ENCODE measurements around the gene RPL28. TPM values are rescaled to one million over a fixed set of nuclear protein-coding genes. Genes with fewer than 3 reads are reported as not detected.

RPL28 gene
- polyA plus RNA-seq, 3 donors: 888 to 2,238 (median 2,131) TPM

- H3K27ac ChIP-seq (ENCODE audit: low read depth, low read length): no peak overlapping the region
- WGBS, 3 donors: 55 to 73% (median 60%) methylated on average over 6 of the region's 6 CpGs
Observed at GRCh38 chr19:55352040-55352439, 33.7 kb upstream of the RPL28 start.

DNA sequence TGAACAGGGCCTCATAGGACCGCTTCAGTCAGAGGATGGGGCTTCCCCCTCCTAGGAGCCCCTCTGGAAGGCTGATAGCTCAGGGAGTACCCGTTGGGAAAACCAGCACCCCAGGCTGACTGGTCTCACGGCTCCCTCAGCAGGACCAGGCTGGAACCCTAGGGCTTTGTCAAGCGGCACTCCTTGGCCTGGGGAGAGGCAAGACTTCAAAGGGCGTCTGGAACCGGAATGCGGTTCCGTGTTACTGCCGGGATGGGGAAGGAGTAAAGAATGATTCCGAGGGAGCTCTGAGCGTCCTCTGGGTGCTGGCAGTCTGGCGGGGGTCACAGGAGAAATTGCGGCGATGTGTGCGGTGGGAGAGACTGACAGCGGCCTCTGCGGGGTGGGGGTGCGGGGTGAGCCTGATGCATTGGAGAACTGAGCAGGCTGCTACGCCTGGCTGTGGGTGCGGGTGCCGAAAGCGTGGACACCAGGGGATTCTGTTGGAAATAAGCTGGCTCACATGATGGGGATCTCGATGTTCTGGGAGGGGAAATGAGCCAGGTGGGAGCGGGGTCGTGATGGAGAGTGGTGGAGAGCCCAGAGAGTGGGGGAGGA lies 33.1 kb upstream of the RPL28 start:
- no peak overlapping the region for H3K27ac ChIP-seq (ENCODE audit: low read depth, low read length)
- WGBS, 3 donors: 48 to 66% (median 65%) methylated on average over 25 of the region's 25 CpGs

DNA sequence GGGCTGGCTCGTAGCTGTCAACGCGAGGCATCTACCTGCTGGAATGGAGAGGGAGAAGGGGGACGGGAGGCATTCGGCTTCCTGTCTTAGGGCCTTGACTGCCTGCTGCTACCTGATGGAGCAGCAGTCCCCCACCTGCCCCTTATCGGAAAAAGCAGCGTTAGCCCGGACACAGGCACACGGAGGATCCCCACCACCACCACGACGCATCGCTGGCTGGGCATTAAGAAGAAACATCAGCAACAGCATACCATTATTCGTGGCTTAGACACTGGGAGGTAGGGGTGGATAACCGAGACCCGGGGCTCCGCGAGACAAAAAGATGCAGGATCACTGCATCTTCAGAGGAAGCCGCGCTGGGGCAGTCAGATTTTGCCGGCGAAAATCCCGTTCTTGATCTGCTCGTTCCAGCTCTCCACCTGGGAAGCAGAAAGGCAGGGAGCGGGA lies 32.4 kb upstream of the RPL28 start:
- WGBS, 3 donors: 3 to 7% (median 3%) methylated on average over 23 to 24 of the region's 24 CpGs

DNA sequence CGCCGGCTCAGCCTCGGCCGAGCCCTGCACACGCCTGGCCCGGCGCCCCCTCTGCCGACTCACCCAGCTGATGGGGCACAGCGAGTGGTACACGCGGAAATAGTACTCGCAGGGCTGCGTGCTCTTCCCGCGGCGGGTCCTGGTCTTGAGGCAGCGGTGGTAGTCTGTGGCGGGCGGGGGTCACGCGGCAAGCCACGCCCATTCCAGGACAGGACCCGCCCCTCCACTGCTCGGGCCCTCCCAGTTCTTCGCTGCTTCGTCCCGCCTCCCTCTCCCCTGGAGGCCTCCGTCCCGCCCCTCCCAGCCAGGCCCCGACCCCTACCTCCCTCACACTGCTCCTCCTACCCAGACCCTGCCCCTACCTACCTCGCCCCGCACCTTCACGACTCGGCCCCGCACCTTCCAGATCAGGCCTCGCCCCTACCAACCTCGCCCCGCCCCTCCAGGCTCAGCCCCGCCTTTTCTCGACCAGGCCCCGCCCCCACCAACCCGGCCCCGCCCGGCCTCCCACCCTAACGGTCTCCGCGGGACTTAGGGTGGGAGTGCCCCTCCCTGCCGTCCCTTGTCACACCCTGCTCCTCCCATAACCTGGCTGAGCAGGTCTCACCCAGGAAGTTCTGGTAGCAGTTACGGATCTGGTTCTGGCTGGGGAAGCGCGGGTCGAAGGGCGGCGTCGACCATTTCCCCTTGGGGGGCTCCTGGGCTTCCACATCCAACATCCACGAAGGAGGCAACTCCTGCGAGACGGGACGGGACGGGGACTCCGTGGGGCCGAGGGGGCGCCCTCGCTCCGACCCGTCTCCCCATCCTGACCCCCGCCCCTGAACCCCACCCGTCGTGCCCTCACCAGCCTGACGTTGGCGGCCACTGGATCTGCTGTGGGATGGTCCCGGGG lies 31.7 kb upstream of the RPL28 start:
- WGBS, 3 donors: 1 to 2% (median 1%) methylated on average over 58 to 72 of the region's 72 CpGs
- no peak overlapping the region for H3K27ac ChIP-seq (ENCODE audit: low read depth, low read length)

More for the DNA sequence above, 32.4 kb upstream of the RPL28 start:
- no peak overlapping the region for H3K27ac ChIP-seq (ENCODE audit: low read depth, low read length)

- H3K27ac ChIP-seq (ENCODE audit: low read depth, low read length): no peak within 1 kb of the TSS
Observed at GRCh38 chr19:55354698-55355212, 31.0 kb upstream of the RPL28 start, which contains the start of gene COX6B2. Gene COX6B2 (minus strand): TSS chr19:55354719. CDS start chr19:55354521, 198 bp downstream.

GRCh38 chr19:55355213-55355821 lies 30.4 kb upstream of the RPL28 start:
- H3K27ac ChIP-seq (ENCODE audit: low read depth, low read length): no peak overlapping the region
- WGBS, 3 donors: 22 to 37% (median 31%) methylated on average over 12 of the region's 13 CpGs

More at GRCh38 chr19:55354698-55355212, 31.0 kb upstream of the RPL28 start, which contains the start of gene COX6B2:
- 1 to 3% (median 1%) methylated on average over 36 to 41 of the region's 43 CpGs for WGBS, 3 donors

DNA sequence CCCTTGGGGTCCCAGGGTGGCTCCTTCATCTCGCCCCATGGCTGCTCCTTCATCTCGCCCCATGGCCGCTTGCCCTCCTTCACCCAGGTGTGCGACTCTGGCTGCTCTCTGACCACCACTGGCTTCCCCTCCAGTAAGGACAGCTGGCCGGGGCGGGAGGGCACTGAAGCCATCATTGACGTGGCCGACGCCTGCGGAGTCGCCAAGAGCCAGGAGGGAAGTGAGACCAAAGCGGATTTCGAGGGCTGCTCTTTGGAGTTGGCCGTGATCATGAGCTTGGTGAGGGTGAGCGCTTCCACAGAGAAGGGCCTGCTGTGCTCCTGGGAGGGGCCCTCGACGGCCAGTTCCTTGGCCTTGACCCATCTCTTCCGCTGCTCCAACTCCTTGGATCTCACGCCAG lies 27.2 kb upstream of the RPL28 start:
- H3K27ac ChIP-seq (ENCODE audit: low read depth, low read length): no peak overlapping the region
- WGBS, 3 donors: 73 to 86% (median 77%) methylated on average over 15 to 19 of the region's 19 CpGs

DNA sequence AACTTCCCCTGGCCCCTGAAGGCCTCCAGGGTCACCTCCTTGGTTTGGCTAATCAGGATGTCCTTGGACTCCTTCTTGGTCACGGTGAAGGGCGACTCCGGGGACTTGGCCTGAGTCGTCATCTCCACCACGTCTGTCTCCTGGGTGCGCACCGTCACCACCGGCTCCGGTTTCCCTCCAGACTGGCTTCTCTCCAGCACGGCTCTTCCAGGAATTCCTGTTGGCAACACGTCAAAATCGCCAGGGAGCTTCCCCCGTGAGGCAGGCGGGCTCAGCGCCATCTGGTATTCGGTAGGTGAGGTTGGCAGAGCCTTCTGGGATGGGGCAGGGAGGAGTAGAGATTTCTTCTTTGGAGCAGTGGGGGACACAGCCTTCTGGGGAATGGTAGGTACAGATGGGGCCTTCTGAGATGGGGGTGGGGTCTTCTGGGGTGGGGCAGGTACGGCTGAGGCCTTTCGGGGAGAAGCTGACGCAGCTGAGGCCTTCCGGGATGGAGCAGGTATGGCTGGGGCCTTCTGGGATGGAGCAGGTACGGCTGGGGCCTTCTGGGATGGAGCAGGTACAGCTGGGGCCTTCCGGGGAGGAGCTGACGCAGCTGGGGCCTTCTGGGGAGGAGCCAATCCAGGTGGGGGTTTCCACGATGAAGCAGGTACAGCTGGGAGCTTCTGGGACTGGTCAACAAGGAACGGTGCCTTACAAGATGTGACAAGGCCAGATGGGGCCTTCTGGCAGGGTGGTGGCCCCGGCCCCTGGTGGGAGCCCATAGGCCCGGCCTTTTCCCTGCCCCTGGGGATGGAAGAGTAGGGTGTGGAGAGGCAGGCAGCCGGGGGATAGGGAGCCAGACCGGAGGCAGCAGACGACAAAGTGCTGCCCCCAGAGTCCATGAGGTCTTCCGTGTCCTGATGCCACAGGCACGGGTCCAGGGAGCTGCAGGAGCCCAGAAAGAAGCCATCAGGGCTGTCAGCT lies 26.5 kb upstream of the RPL28 start:
- 68 to 71% (median 70%) methylated on average over 32 of the region's 32 CpGs for WGBS, 3 donors
- H3K27ac ChIP-seq (ENCODE audit: low read depth, low read length): no peak overlapping the region

DNA sequence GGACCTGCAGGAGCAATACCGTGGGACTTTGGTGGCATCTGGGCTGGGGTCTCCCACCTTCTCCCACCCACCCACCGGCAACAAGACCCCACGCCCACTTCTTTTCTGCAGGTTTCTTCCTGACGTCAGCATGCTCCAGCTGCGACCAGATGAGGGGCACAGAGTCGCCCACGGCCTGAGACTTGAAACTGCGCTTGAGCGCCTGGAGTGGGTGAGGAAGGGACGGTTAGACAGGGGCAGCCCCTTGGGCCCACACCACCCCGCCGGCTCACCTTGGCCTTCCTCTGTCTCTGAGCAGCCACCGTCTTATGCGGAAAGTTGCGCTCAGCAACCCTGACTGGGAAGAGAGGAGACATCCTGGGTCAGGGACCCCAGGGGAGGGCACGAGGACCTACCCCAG lies 24.8 kb upstream of the RPL28 start:
- WGBS, 3 donors: 87 to 94% (median 93%) methylated on average over 16 of the region's 16 CpGs
- no peak overlapping the region for H3K27ac ChIP-seq (ENCODE audit: low read depth, low read length)

GRCh38 chr19:55362174-55362989 lies 23.4 kb upstream of the RPL28 start:
- H3K27ac ChIP-seq (ENCODE audit: low read depth, low read length): no peak overlapping the region
- 66 to 83% (median 75%) methylated on average over 37 to 38 of the region's 38 CpGs for WGBS, 3 donors

DNA sequence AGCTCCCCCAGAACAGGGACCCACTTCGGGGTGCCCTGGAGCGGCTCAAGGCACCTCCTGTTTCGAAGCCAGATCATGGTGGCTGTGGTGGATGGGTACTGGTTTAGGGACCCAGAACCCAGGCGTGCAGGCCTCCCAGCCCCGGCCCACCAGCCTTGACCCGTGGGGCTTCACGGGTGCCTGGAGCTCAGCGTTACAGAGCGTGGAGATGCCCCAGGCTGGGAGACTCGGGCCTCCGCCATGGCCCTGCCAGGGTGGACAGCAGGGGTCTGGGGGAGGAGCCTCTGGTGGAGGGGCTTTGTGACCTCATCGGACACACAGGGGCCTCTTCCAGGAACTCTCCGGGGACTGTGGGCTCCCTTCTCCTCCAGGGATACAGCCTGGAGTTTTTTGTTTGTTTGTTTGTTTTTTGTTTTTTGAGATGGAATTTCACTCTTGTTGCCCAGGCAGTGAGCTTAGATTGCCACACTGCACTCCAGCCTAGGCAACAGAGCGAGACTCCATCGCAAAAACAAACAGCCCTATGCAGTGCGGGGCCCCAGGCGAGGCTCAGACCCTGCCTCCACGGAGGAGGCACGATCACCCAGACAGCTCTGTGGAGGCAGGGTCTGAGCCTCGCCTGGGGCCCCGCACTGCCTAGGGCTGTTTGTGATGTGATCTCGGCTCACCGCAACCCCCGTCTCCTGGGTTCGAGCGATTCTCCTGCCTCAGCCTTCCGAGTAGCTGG lies 22.6 kb upstream of the RPL28 start, which contains the start of gene GARIN5B:
TSS of gene GARIN5B (minus strand) at position 271 of the 727 bp plus-strand sequence. CDS start at position 77, 194 bp downstream.
- H3K27ac ChIP-seq (ENCODE audit: low read depth, low read length): no peak within 1 kb of the TSS
- 77 to 85% (median 84%) methylated on average over 26 to 27 of the region's 27 CpGs for WGBS, 3 donors

DNA sequence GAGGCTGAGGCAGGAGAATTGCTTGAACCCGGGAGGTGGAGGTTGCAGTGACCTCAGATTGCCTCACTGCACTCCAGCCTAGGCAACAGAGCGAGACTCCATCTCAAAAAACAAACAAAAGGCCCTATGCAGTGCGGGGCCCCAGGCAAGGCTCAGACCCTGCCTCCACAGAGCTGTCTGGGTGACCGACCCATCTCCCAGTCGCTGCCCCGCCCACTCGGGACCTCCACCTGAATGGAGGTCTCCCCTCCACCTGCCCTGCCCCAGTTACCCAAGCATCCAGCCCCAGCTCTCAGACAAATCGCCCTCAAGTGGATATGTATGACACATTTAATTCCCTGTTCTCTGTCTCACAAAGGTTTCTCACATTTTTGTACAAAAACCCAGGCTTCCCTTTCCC lies 20.5 kb upstream of the RPL28 start:
- 77 to 90% (median 87%) methylated on average over 8 of the region's 8 CpGs for WGBS, 3 donors
- no peak overlapping the region for H3K27ac ChIP-seq (ENCODE audit: low read depth, low read length)

DNA sequence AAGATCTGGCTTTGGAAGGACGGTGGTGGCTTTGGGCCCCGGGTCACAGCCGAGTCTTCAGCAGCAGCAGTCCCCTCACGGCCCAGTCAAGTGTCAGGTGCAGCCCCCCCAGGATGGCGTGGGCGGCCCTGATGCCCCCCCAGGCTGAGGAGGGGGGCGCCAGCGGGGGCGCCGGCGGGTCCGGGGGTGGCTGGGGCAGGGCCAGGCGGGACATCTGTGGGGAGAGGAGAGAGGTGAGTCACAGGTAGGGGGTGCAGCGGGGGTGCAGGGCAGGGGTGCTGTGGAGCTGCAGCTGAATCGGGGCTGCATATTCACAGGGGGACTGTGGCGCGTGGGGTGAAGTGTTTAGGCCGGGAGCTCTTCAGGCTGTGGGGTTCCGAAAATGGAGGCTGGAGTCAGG lies 19.8 kb upstream of the RPL28 start:
- no peak overlapping the region for H3K27ac ChIP-seq (ENCODE audit: low read depth, low read length)
- WGBS, 3 donors: 69 to 78% (median 75%) methylated on average over 19 of the region's 19 CpGs

- WGBS, 3 donors: 65 to 84% (median 82%) methylated on average over 3 of the region's 3 CpGs
- no peak overlapping the region for H3K27ac ChIP-seq (ENCODE audit: low read depth, low read length)
Observed at GRCh38 chr19:55366790-55367189, 18.9 kb upstream of the RPL28 start.

DNA sequence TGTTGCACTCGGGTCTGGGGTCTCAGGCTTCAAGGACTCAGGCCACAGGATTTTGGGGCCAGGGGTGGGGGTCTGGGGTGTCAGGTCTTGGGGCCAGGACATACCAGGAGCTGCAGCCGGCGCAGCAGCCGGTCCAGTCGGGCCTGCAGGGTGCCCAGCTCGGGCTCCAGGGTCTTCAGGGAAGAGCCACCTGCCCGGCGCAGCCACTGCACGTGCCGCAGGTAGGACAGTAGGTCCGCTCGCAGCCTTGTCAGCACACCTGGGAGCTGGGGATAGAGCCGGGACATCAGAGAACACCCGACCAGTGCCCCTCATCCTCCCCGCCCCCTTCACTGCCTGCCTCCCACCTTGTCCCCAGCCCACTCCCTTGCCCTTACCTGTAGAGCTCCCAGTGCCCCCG lies 17.6 kb upstream of the RPL28 start:
- WGBS, 3 donors: 70 to 92% (median 90%) methylated on average over 16 of the region's 16 CpGs
- H3K27ac ChIP-seq (ENCODE audit: low read depth, low read length): no peak overlapping the region

All from adipose tissue (tissue), 3 donors.